WTC11 (cell line): ENCODE data around the gene CLCN4.

ENCODE experiments used
- ELF4 ChIP-seq: sonication (generic); formaldehyde crosslinking; IDR thresholded peaks from 2 replicates; pipeline ENCODE4 v1.8.1; 2022; ENCODE audit warnings: low read depth, mild to moderate bottlenecking, moderate library complexity, missing genetic modification reagents
- ETV6 ChIP-seq: sonication (generic); formaldehyde crosslinking; IDR thresholded peaks from 2 replicates; pipeline ENCODE4 v1.8.1; 2022; ENCODE audit warnings: mild to moderate bottlenecking, missing genetic modification reagents
- GABPB1 ChIP-seq: sonication (generic); formaldehyde crosslinking; IDR thresholded peaks from 2 replicates; pipeline ENCODE4 v1.8.1; 2023; ENCODE audit warnings: mild to moderate bottlenecking, missing genetic modification reagents
- JUN ChIP-seq: sonication (generic); formaldehyde crosslinking; IDR thresholded peaks from 2 replicates; pipeline ENCODE4 v1.8.0; 2023; ENCODE audit warnings: mild to moderate bottlenecking, missing genetic modification reagents
- TCF7 ChIP-seq: sonication (generic); formaldehyde crosslinking; IDR thresholded peaks from 2 replicates; pipeline ENCODE4 v1.8.0; 2022; ENCODE audit warnings: mild to moderate bottlenecking, low read depth, missing genetic modification reagents, moderate library complexity
- TF ChIP-seq, protein P1 (sequence below): fragments of 200-600 bp; IDR thresholded peaks from 2 replicates; pipeline ENCODE4 v1.8.0; 2022; ENCODE audit warnings: antibody characterized with exemption
- TF ChIP-seq, protein P2 (sequence below): sonication (generic); formaldehyde crosslinking; IDR thresholded peaks from 2 replicates; pipeline ENCODE4 v1.8.0; 2022; ENCODE audit warnings: mild to moderate bottlenecking, missing genetic modification reagents
- TF ChIP-seq, protein P3 (sequence below): fragments of 250-450 bp; sonication (Bioruptor Pico); IDR thresholded peaks from 2 replicates; pipeline ENCODE4 v1.9.0; 2021; ENCODE audit warnings: mild to moderate bottlenecking
- TF ChIP-seq, protein P4 (sequence below): sonication (generic); formaldehyde crosslinking; IDR thresholded peaks from 2 replicates; pipeline ENCODE4 v1.8.1; 2023; ENCODE audit warnings: mild to moderate bottlenecking, missing genetic modification reagents, moderate library complexity
- TF ChIP-seq, protein P5 (sequence below): fragments of 250-450 bp; sonication (Bioruptor Pico); IDR thresholded peaks from 2 replicates; pipeline ENCODE4 v1.9.0; 2021; ENCODE audit warnings: mild to moderate bottlenecking, borderline replicate concordance
- TF ChIP-seq, protein P6 (sequence below): sonication (generic); formaldehyde crosslinking; IDR thresholded peaks from 2 replicates; pipeline ENCODE4 v1.8.1; 2023; ENCODE audit warnings: mild to moderate bottlenecking, missing genetic modification reagents, moderate library complexity
- TF ChIP-seq, protein P7 (sequence below): sonication (generic); formaldehyde crosslinking; IDR thresholded peaks from 2 replicates; pipeline ENCODE4 v1.8.1; 2023; ENCODE audit warnings: mild to moderate bottlenecking, missing genetic modification reagents
- TF ChIP-seq, protein P8 (sequence below): sonication (generic); formaldehyde crosslinking; IDR thresholded peaks from 2 replicates; pipeline ENCODE4 v1.8.0; 2022; ENCODE audit warnings: mild to moderate bottlenecking, missing genetic modification reagents
- TF ChIP-seq, protein P9 (sequence below): sonication (generic); formaldehyde crosslinking; IDR thresholded peaks from 2 replicates; pipeline ENCODE4 v1.8.0; 2023; ENCODE audit warnings: mild to moderate bottlenecking, missing genetic modification reagents

DNA sequence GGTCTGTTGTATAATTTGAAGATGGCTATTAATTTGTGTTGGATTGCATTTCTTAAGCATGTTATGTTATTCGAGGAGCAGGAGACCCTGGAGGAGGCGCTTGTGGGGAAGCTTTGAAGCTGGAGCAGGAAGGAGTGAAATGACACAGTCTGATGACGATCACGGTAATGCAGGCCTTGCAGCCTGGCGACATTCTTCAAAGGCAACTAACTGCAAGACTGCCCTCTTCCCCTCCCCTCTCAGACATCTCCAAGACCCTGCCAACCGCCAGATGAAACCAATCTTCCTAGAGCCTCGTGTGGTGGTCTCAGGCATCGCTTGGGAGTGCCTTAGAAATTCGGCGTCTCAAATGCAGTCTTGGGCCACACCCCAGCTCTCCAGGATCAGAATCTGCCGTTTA, 16.1 kb downstream of the CLCN4 start:
- TF ChIP-seq, protein P1, sequence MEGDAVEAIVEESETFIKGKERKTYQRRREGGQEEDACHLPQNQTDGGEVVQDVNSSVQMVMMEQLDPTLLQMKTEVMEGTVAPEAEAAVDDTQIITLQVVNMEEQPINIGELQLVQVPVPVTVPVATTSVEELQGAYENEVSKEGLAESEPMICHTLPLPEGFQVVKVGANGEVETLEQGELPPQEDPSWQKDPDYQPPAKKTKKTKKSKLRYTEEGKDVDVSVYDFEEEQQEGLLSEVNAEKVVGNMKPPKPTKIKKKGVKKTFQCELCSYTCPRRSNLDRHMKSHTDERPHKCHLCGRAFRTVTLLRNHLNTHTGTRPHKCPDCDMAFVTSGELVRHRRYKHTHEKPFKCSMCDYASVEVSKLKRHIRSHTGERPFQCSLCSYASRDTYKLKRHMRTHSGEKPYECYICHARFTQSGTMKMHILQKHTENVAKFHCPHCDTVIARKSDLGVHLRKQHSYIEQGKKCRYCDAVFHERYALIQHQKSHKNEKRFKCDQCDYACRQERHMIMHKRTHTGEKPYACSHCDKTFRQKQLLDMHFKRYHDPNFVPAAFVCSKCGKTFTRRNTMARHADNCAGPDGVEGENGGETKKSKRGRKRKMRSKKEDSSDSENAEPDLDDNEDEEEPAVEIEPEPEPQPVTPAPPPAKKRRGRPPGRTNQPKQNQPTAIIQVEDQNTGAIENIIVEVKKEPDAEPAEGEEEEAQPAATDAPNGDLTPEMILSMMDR: no peak
- TF ChIP-seq JUN (no peak), TCF7 (CRISPR knock-in tag) (no peak), ELF4 (no peak), ETV6 (CRISPR knock-in tag) (no peak), GABPB1 (CRISPR knock-in tag) (no peak)
- TF ChIP-seq, protein P2, sequence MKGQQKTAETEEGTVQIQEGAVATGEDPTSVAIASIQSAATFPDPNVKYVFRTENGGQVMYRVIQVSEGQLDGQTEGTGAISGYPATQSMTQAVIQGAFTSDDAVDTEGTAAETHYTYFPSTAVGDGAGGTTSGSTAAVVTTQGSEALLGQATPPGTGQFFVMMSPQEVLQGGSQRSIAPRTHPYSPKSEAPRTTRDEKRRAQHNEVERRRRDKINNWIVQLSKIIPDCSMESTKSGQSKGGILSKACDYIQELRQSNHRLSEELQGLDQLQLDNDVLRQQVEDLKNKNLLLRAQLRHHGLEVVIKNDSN (CRISPR knock-in tag): no peak
- TF ChIP-seq, protein P3, sequence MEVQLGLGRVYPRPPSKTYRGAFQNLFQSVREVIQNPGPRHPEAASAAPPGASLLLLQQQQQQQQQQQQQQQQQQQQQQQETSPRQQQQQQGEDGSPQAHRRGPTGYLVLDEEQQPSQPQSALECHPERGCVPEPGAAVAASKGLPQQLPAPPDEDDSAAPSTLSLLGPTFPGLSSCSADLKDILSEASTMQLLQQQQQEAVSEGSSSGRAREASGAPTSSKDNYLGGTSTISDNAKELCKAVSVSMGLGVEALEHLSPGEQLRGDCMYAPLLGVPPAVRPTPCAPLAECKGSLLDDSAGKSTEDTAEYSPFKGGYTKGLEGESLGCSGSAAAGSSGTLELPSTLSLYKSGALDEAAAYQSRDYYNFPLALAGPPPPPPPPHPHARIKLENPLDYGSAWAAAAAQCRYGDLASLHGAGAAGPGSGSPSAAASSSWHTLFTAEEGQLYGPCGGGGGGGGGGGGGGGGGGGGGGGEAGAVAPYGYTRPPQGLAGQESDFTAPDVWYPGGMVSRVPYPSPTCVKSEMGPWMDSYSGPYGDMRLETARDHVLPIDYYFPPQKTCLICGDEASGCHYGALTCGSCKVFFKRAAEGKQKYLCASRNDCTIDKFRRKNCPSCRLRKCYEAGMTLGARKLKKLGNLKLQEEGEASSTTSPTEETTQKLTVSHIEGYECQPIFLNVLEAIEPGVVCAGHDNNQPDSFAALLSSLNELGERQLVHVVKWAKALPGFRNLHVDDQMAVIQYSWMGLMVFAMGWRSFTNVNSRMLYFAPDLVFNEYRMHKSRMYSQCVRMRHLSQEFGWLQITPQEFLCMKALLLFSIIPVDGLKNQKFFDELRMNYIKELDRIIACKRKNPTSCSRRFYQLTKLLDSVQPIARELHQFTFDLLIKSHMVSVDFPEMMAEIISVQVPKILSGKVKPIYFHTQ: no peak
- TF ChIP-seq, protein P4, sequence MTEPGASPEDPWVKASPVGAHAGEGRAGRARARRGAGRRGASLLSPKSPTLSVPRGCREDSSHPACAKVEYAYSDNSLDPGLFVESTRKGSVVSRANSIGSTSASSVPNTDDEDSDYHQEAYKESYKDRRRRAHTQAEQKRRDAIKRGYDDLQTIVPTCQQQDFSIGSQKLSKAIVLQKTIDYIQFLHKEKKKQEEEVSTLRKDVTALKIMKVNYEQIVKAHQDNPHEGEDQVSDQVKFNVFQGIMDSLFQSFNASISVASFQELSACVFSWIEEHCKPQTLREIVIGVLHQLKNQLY (CRISPR knock-in tag): no peak
- TF ChIP-seq, protein P5, sequence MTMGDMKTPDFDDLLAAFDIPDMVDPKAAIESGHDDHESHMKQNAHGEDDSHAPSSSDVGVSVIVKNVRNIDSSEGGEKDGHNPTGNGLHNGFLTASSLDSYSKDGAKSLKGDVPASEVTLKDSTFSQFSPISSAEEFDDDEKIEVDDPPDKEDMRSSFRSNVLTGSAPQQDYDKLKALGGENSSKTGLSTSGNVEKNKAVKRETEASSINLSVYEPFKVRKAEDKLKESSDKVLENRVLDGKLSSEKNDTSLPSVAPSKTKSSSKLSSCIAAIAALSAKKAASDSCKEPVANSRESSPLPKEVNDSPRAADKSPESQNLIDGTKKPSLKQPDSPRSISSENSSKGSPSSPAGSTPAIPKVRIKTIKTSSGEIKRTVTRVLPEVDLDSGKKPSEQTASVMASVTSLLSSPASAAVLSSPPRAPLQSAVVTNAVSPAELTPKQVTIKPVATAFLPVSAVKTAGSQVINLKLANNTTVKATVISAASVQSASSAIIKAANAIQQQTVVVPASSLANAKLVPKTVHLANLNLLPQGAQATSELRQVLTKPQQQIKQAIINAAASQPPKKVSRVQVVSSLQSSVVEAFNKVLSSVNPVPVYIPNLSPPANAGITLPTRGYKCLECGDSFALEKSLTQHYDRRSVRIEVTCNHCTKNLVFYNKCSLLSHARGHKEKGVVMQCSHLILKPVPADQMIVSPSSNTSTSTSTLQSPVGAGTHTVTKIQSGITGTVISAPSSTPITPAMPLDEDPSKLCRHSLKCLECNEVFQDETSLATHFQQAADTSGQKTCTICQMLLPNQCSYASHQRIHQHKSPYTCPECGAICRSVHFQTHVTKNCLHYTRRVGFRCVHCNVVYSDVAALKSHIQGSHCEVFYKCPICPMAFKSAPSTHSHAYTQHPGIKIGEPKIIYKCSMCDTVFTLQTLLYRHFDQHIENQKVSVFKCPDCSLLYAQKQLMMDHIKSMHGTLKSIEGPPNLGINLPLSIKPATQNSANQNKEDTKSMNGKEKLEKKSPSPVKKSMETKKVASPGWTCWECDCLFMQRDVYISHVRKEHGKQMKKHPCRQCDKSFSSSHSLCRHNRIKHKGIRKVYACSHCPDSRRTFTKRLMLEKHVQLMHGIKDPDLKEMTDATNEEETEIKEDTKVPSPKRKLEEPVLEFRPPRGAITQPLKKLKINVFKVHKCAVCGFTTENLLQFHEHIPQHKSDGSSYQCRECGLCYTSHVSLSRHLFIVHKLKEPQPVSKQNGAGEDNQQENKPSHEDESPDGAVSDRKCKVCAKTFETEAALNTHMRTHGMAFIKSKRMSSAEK (CRISPR knock-in tag): no peak
- TF ChIP-seq, protein P6, sequence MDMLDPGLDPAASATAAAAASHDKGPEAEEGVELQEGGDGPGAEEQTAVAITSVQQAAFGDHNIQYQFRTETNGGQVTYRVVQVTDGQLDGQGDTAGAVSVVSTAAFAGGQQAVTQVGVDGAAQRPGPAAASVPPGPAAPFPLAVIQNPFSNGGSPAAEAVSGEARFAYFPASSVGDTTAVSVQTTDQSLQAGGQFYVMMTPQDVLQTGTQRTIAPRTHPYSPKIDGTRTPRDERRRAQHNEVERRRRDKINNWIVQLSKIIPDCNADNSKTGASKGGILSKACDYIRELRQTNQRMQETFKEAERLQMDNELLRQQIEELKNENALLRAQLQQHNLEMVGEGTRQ (CRISPR knock-in tag): no peak
- TF ChIP-seq, protein P7, sequence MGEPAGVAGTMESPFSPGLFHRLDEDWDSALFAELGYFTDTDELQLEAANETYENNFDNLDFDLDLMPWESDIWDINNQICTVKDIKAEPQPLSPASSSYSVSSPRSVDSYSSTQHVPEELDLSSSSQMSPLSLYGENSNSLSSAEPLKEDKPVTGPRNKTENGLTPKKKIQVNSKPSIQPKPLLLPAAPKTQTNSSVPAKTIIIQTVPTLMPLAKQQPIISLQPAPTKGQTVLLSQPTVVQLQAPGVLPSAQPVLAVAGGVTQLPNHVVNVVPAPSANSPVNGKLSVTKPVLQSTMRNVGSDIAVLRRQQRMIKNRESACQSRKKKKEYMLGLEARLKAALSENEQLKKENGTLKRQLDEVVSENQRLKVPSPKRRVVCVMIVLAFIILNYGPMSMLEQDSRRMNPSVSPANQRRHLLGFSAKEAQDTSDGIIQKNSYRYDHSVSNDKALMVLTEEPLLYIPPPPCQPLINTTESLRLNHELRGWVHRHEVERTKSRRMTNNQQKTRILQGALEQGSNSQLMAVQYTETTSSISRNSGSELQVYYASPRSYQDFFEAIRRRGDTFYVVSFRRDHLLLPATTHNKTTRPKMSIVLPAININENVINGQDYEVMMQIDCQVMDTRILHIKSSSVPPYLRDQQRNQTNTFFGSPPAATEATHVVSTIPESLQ: no peak
- TF ChIP-seq, protein P8, sequence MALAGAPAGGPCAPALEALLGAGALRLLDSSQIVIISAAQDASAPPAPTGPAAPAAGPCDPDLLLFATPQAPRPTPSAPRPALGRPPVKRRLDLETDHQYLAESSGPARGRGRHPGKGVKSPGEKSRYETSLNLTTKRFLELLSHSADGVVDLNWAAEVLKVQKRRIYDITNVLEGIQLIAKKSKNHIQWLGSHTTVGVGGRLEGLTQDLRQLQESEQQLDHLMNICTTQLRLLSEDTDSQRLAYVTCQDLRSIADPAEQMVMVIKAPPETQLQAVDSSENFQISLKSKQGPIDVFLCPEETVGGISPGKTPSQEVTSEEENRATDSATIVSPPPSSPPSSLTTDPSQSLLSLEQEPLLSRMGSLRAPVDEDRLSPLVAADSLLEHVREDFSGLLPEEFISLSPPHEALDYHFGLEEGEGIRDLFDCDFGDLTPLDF (CRISPR knock-in tag): no peak
- TF ChIP-seq, protein P9, sequence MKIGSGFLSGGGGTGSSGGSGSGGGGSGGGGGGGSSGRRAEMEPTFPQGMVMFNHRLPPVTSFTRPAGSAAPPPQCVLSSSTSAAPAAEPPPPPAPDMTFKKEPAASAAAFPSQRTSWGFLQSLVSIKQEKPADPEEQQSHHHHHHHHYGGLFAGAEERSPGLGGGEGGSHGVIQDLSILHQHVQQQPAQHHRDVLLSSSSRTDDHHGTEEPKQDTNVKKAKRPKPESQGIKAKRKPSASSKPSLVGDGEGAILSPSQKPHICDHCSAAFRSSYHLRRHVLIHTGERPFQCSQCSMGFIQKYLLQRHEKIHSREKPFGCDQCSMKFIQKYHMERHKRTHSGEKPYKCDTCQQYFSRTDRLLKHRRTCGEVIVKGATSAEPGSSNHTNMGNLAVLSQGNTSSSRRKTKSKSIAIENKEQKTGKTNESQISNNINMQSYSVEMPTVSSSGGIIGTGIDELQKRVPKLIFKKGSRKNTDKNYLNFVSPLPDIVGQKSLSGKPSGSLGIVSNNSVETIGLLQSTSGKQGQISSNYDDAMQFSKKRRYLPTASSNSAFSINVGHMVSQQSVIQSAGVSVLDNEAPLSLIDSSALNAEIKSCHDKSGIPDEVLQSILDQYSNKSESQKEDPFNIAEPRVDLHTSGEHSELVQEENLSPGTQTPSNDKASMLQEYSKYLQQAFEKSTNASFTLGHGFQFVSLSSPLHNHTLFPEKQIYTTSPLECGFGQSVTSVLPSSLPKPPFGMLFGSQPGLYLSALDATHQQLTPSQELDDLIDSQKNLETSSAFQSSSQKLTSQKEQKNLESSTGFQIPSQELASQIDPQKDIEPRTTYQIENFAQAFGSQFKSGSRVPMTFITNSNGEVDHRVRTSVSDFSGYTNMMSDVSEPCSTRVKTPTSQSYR: no peak
